GM19455 (cell line): ENCODE results near the gene PCTP.

Source experiments
- ATAC-seq: cut with Tn5 transposase; IDR thresholded peaks from one replicate; pipeline ENCODE4 v1.9.1; 2021; ENCODE audit not compliant: unreplicated experiment

PCTP gene

GRCh38 chr17:55751720-55752250, 934 bp downstream of the PCTP start:
- no peak for ATAC-seq

DNA sequence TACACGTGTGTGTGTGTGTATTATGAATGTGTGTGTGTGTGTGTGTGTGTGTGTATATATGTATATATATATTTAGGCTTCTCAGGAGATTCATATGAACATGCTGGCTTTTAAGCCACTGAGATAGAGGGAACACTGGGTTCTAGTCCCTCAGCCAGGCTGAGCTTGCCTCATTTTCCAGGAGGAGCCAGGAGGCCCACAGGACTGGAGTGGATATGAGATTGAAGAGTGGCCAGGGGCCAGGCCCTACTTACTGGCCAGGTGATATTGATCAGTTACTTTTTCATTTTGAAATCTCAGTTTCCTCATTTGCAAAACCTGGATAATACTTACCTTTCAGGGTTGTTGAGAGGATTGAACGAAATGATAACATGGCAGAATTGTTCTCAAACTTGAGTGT, 5.8 kb downstream of the PCTP start:
- no peak for ATAC-seq

- no peak for ATAC-seq
Measured at GRCh38 chr17:55757659-55758058, 6.8 kb downstream of the PCTP start.

DNA sequence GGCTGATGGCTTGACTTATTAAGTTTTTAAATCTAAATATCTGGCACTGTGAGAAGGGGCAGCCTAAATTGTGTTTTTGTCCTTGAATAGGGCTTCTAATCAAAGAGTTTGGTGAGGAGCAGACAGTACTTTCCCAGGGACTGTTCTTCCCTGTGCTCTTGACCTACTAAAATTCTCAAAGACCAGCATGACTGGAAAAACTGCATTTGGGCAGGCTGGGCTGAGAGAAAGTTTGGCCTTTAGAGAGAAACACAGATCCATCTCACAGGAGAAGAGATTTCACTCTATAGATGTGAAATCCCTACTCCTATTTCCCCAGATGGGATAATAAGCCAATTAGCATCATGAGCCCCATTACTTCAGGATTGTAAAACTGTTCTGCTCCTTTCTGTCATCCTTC, 7.3 kb downstream of the PCTP start:
- no peak for ATAC-seq

DNA sequence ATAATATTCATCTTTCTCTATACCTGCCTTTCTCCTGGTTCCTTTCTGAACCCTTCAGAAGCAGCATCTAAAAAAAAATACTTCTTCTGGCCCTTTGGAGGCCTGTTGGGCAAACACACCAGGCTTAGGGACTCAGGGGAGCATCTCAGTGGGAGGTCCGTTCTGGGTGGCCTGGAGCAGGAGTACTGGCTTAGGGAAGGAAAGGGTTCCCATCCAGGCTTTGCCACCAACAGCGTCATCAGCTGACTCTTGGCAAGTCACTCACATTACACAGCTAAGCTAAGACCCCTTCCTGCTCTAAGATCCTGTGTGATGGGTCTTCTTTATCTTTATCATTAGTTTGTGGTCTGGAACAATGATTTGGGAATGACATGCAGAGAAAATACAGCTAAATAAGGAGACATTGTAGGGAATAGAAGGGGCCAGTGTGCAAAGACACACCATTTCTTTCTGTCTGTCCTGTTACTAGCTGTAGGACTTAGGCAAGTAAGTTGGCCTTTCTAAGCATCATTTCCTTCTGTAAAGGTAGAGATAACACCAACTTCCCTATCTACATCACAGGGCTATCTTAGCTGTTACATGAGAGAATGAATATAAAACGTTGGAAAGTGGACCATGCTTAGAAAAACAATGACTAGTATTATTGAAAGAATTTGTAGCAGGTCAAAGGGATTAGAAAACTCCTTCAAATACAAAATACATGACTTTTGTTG, 9.9 kb downstream of the PCTP start:
- no peak for ATAC-seq

- no peak for ATAC-seq
Measured at GRCh38 chr17:55762086-55762858, 11.4 kb downstream of the PCTP start.

DNA sequence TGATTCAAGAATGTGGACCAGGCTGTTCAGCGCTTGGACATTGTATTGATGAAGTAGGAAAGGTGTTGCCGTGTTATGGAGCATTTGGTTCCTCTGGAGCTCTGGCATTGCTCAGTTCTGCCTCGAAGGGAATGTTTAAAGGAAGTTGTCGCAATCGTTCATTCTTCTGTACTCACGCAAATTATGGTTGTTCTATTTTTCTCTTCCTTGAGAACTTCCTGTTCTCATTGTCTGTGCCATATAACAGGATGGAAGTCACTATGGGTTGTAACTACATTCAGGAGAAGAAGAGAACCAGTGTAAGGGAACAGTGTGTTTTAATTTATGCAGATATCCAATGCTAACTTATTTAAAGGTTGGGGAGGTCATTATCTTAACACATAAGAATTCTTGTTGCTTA, 13.0 kb downstream of the PCTP start:
- no peak for ATAC-seq

DNA sequence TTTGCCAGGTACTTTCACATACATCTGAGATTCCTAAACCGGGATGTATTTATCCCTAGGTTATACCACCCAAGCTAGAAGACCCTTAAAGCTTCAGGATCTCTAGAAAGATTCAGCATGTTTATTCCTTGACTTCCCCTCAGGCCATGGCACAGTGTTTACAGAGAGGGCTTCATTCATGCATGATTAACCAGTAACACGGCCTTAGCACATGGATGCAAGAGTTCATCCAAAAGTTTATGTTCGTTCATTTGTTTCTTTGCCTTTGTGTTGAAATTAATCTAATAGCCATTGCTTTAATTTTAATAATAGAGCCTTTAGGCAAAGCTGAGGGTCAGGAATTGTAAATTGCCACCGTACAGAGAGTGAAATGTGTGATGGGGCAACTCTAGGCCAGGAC, 13.8 kb downstream of the PCTP start:
- no peak for ATAC-seq

GRCh38 chr17:55765472-55765871, 14.6 kb downstream of the PCTP start:
- no peak for ATAC-seq

- no peak for ATAC-seq
Measured at GRCh38 chr17:55768936-55769624, 18.2 kb downstream of the PCTP start.

- ATAC-seq = no peak
Measured at GRCh38 chr17:55769625-55770000, 18.8 kb downstream of the PCTP start.

DNA sequence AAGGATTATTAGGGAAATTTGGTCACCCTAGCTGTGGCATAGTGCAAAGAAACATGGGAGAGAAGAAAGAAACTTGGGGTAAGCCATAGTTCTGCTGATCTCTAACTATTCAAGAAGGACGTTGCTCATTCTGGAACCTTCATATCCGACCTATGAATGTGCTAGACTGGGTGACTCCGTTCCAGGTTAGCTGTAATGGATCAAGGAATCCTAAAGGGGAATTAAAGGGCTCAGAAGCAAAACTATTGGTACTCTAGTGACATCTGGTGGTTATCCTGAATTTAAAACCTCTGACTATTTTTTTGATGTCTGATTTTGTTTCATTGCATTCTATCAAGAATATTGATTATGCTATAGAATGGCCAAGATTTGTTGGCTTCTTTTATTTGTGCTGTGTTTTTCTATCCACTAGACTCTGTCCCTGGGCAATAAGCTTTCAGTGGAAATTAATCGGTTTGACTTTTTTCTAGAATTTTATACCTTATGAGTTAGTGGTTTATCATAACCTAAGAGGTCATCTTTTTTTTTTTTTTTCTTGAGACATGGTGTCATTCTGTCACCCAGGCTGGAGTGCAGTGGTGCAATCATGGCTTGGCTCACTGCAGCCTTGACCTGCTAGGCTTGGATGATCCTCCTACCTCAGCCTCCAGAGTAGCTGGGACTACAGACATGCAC, 19.5 kb downstream of the PCTP start:
- no peak for ATAC-seq

GRCh38 chr17:55772086-55772485, 21.2 kb downstream of the PCTP start:
- no peak for ATAC-seq

GRCh38 chr17:55773671-55774070, 22.8 kb downstream of the PCTP start:
- no peak for ATAC-seq

DNA sequence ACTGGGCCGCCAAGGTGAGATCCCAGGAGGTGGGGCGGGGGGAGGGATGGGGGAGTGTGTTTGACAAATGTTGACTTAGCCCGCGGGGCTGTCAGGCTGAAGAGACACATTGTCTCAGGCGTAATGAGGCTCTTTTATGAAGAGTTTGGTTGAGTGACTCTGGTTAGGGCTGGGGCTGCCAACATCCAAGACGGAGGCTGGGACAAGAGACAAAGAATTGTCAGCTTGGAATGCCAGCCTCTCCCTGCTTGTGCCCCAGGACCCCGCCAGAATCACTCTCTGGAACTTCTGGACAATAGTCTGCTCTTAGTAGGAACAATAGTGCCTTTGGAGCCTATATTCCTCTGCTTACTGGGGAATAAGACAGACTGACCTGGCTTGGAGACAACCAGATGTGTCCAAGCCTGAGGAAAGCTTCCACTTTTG, 24.0 kb downstream of the PCTP start:
- no peak for ATAC-seq

DNA sequence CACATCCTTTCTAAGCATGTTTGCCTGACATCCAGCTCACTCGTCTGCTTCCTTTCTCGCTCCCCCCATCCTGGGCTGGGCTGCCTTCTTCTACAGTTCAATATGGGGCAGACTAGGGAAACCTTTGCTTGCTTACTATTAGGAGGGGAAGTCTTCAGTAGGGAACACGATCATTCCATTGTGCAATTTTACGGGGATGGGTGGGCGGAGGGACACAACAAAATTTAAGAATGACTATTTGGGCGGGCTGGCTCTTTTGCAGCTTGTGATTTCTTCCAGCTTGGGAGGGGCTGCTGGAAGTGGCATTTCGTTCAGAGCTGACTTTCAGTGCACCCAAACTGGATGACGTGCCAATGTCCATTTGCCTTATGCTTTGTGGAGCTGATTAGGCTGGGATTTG, 25.4 kb downstream of the PCTP start:
- ATAC-seq = no peak

GRCh38 chr17:55777471-55777971, 26.7 kb downstream of the PCTP start:
- no peak for ATAC-seq

DNA sequence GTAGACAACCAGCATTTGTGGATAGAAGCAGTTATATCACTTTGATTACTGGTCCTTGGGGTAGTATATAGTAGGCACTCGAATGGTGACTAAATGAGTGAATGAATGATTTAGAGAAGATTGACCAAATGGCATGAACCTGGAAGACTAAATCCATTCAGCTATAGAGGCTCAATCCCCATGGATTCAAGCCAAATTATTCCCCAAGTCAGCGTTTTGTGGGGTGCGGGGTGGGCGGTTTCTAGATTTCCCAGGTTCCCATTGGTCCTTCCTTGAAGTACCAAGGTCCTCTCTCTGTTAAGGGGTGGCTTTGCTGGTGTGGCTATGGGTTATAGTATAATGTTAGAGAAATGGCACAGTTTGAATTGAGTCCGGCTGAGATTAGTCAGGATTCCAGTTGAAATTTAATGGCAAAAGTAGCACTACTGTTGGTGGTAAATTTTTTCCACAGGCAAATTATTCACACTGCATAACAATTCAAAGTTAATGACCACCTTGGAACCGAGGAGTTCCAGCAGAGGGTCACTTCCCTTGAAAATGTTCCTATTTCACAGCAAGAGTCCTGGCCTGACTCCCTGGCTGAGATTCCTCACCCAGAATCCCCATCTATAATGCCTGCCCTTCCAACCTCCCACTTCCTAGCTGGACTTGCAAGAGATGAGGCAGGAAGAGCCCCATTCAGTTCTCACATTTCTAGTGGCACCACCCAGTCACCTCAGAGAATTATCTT, 27.7 kb downstream of the PCTP start:
- ATAC-seq = no peak

GRCh38 chr17:55783684-55784245, 32.9 kb downstream of the PCTP start:
- ATAC-seq = no peak

GRCh38 chr17:55784666-55785065, 33.8 kb downstream of the PCTP start:
- ATAC-seq = no peak
